ENCODE measurements around the gene USP49. TPM values are rescaled to one million over a fixed set of nuclear protein-coding genes. Genes with fewer than 3 reads are reported as not detected.

USP49 gene
- total and polyA plus RNA-seq, 2 of the 13 experiments (the other 11 are each of a cell fraction or from before 2014, with no cell fraction given): 2.9 to 4.3 TPM

DNA sequence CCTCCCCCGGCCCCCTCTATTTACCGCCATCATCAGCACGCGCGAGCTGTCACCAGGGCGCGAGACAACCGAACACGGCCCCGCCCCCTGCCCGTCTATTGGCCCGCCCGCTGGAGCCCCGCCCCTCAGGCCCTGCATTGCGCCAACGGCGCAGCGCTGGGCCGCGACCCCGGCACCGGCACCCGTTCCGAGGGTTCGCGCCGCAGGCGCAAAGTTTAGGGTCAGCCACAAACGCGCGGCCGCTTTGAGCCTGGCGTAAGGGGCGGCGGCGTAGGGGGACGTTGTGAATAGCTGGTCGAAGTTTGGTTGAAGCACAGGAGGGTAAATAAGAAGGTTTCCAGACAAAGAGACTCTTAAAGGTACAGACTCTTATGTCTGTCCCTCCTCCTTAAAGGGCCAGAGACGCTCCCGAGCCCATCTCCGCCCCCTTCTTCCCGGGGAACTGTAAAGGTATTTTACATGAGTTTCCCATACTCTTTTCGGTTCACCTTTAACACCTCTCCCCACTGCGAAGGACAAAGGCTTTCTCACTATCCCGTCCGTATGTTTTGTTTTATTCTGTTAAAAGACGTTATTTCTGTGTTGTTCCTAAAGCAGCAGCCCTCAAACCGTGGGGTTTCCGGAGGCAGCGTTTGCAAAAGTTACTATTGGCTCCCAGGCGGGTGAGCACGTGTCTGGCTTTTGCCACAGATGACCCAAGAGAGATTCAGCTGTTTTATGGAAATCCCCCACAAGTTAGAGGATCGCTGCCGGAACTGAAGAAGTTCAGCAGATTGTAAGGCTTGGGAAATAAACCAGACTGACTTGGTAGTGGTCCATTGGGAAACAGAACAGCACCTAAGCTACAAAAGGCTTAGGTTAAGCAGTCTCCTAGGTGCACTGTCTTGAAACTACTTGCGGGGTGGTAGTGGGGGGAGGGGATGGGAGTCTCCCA lies at the start of gene USP49 (continued):
- TF ChIP-seq, protein P1, sequence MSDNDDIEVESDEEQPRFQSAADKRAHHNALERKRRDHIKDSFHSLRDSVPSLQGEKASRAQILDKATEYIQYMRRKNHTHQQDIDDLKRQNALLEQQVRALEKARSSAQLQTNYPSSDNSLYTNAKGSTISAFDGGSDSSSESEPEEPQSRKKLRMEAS (IDR thresholded peaks at IDR 0.05): peak; percentile 67
- TF ChIP-seq, protein P2, sequence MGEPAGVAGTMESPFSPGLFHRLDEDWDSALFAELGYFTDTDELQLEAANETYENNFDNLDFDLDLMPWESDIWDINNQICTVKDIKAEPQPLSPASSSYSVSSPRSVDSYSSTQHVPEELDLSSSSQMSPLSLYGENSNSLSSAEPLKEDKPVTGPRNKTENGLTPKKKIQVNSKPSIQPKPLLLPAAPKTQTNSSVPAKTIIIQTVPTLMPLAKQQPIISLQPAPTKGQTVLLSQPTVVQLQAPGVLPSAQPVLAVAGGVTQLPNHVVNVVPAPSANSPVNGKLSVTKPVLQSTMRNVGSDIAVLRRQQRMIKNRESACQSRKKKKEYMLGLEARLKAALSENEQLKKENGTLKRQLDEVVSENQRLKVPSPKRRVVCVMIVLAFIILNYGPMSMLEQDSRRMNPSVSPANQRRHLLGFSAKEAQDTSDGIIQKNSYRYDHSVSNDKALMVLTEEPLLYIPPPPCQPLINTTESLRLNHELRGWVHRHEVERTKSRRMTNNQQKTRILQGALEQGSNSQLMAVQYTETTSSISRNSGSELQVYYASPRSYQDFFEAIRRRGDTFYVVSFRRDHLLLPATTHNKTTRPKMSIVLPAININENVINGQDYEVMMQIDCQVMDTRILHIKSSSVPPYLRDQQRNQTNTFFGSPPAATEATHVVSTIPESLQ (CRISPR knock-in tag; conservative IDR thresholded peaks at IDR 0.05): no peak
- TF ChIP-seq RFX1 (IDR thresholded peaks at IDR 0.05) (no peak), RAD21 (CRISPR knock-in tag; IDR thresholded peaks at IDR 0.05) (no peak), ZNF781 (CRISPR knock-in tag; IDR thresholded peaks at IDR 0.05; ENCODE audit: borderline replicate concordance, not compliant biosample characterization) (peak; percentile 39), ZNF446 (CRISPR knock-in tag; IDR thresholded peaks at IDR 0.05) (no peak), MXI1 (IDR thresholded peaks at IDR 0.05; ENCODE audit: borderline replicate concordance, low read depth, low read length) (peak; percentile 69; the same call in 1 of the 3 replicates), ZNF619 (CRISPR knock-in tag; IDR thresholded peaks at IDR 0.05) (no peak), ZNF746 (CRISPR knock-in tag; IDR thresholded peaks at IDR 0.05) (no peak; the same call in 1 of the 2 replicates), HNRNPLL (IDR thresholded peaks at IDR 0.05; ENCODE audit: low read depth, low read length, poor library complexity, severe bottlenecking) (peak; percentile 100), MYNN (CRISPR knock-in tag; IDR thresholded peaks at IDR 0.05; ENCODE audit: low read depth) (no peak), ZNF143 (CRISPR knock-in tag; IDR thresholded peaks at IDR 0.05) (no peak), HNRNPK (IDR thresholded peaks at IDR 0.05; ENCODE audit: low read depth, low read length, poor library complexity, severe bottlenecking) (no peak), ELF1 (CRISPR knock-in tag; IDR thresholded peaks at IDR 0.05) (0 out of 2 replicates have a peak, but pooled peaks have one; percentile 9), TRIM24 (CRISPR knock-in tag; IDR thresholded peaks at IDR 0.05) (no peak), MTF1 (CRISPR knock-in tag; IDR thresholded peaks at IDR 0.05) (no peak), SATB2 (CRISPR knock-in tag; IDR thresholded peaks at IDR 0.05) (no peak)
- TF ChIP-seq, protein P3, sequence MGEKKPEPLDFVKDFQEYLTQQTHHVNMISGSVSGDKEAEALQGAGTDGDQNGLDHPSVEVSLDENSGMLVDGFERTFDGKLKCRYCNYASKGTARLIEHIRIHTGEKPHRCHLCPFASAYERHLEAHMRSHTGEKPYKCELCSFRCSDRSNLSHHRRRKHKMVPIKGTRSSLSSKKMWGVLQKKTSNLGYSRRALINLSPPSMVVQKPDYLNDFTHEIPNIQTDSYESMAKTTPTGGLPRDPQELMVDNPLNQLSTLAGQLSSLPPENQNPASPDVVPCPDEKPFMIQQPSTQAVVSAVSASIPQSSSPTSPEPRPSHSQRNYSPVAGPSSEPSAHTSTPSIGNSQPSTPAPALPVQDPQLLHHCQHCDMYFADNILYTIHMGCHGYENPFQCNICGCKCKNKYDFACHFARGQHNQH (CRISPR knock-in tag; IDR thresholded peaks at IDR 0.05): 0 out of 2 replicates have a peak, but pooled peaks have one; percentile 45
- TF ChIP-seq, protein P4, sequence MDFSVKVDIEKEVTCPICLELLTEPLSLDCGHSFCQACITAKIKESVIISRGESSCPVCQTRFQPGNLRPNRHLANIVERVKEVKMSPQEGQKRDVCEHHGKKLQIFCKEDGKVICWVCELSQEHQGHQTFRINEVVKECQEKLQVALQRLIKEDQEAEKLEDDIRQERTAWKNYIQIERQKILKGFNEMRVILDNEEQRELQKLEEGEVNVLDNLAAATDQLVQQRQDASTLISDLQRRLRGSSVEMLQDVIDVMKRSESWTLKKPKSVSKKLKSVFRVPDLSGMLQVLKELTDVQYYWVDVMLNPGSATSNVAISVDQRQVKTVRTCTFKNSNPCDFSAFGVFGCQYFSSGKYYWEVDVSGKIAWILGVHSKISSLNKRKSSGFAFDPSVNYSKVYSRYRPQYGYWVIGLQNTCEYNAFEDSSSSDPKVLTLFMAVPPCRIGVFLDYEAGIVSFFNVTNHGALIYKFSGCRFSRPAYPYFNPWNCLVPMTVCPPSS (IDR thresholded peaks at IDR 0.05): no peak
- TF ChIP-seq, protein P5, sequence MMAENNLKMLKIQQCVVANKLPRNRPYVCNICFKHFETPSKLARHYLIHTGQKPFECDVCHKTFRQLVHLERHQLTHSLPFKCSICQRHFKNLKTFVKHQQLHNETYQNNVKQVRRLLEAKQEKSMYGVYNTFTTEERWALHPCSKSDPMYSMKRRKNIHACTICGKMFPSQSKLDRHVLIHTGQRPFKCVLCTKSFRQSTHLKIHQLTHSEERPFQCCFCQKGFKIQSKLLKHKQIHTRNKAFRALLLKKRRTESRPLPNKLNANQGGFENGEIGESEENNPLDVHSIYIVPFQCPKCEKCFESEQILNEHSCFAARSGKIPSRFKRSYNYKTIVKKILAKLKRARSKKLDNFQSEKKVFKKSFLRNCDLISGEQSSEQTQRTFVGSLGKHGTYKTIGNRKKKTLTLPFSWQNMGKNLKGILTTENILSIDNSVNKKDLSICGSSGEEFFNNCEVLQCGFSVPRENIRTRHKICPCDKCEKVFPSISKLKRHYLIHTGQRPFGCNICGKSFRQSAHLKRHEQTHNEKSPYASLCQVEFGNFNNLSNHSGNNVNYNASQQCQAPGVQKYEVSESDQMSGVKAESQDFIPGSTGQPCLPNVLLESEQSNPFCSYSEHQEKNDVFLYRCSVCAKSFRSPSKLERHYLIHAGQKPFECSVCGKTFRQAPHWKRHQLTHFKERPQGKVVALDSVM (CRISPR knock-in tag; IDR thresholded peaks at IDR 0.05): no peak
- TF ChIP-seq, protein P6, sequence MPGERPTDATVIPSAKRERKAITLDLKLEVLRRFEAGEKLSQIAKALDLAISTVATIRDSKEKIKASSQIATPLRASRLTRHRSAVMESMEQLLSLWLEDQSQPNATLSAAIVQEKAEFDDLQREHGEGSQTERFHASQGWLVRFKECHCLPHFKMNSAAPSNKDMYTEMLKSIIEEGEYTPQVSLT (CRISPR knock-in tag; IDR thresholded peaks at IDR 0.05; ENCODE audit: borderline replicate concordance, low read depth): no peak
